ENCODE measurements around the gene YES1. TPM values are rescaled to one million over a fixed set of nuclear protein-coding genes. Genes with fewer than 3 reads are reported as not detected.

Gene YES1
- total RNA-seq, 1 experiment from 2014 or later, result 61.2 TPM

- no peaks in the 10 kb centered on the region for H3K36me3 Mint-ChIP-seq (ENCODE audit: insufficient read depth, unreplicated experiment)
- no peak overlapping the region for H3K27ac Mint-ChIP-seq (ENCODE audit: unreplicated experiment)
- DNase-seq, result no peak
- intact Hi-C loops (cut with micrococcal nuclease; ENCODE audit: unreplicated experiment), result no loop called here
- H3K27me3 Mint-ChIP-seq (ENCODE audit: unreplicated experiment), result peaks cover 13% of the 10 kb centered on the region
- CTCF ChIA-PET, result interaction anchor here (0.7 kb wide), 1 partner anchor 28 kb away, joined by 3 read pairs; no protein-coding TSS in a partner anchor
- H3K4me3 Mint-ChIP-seq (ENCODE audit: low read depth, unreplicated experiment), result no peak overlapping the region
- no TSS peak for BruUV-seq (replicated peaks)
- H3K9me3 Mint-ChIP-seq (ENCODE audit: low read depth, unreplicated experiment), result no peaks in the 10 kb centered on the region
- peaks cover 22% of the 10 kb centered on the region for H3K4me1 Mint-ChIP-seq (ENCODE audit: low read depth, unreplicated experiment)
- no peak for TF ChIP-seq CTCF (IDR thresholded peaks at IDR 0.05; ENCODE audit: unreplicated experiment)
These were observed 22.2 kb upstream of the YES1 start for GRCh38 chr18:834082-834720.

- no peak for TF ChIP-seq CTCF (IDR thresholded peaks at IDR 0.05; ENCODE audit: unreplicated experiment)
These were observed 21.2 kb upstream of the YES1 start for GRCh38 chr18:833197-833596.

GRCh38 chr18:832085-832681 lies 20.1 kb upstream of the YES1 start:
- no peak overlapping the region for H3K27ac Mint-ChIP-seq (ENCODE audit: unreplicated experiment)
- no TSS peak for BruUV-seq (replicated peaks)
- no peaks in the 10 kb centered on the region for H3K9me3 Mint-ChIP-seq (ENCODE audit: low read depth, unreplicated experiment)

More at GRCh38 chr18:833197-833596, 21.2 kb upstream of the YES1 start:
- intact Hi-C loops (cut with micrococcal nuclease; ENCODE audit: unreplicated experiment), result no loop called here
- H3K36me3 Mint-ChIP-seq (ENCODE audit: insufficient read depth, unreplicated experiment), result no peaks in the 10 kb centered on the region
- no peak overlapping the region for H3K4me3 Mint-ChIP-seq (ENCODE audit: low read depth, unreplicated experiment)
- no peak for DNase-seq
- H3K4me1 Mint-ChIP-seq (ENCODE audit: low read depth, unreplicated experiment), result peaks cover 22% of the 10 kb centered on the region
- peak overlapping the region; percentile 10 for H3K27ac Mint-ChIP-seq (ENCODE audit: unreplicated experiment)
- peaks cover 13% of the 10 kb centered on the region for H3K27me3 Mint-ChIP-seq (ENCODE audit: unreplicated experiment)
- no TSS peak for BruUV-seq (replicated peaks)
- H3K9me3 Mint-ChIP-seq (ENCODE audit: low read depth, unreplicated experiment), result no peaks in the 10 kb centered on the region
- CTCF ChIA-PET, result interaction anchor here (0.7 kb wide), 1 partner anchor 555 kb away, joined by 3 read pairs; no protein-coding TSS in a partner anchor

More at GRCh38 chr18:832085-832681, 20.1 kb upstream of the YES1 start:
- DNase-seq, result peak; percentile 23
- TF ChIP-seq CTCF (IDR thresholded peaks at IDR 0.05; ENCODE audit: unreplicated experiment), result no peak
- intact Hi-C loops (cut with micrococcal nuclease; ENCODE audit: unreplicated experiment), result no loop called here
- Mint-ChIP-seq H3K4me3 (ENCODE audit: low read depth, unreplicated experiment) (no peak overlapping the region), H3K36me3 (ENCODE audit: insufficient read depth, unreplicated experiment) (no peaks in the 10 kb centered on the region), H3K4me1 (ENCODE audit: low read depth, unreplicated experiment) (peaks cover 22% of the 10 kb centered on the region), H3K27me3 (ENCODE audit: unreplicated experiment) (peaks cover 13% of the 10 kb centered on the region)
- CTCF ChIA-PET, result interaction anchor here (0.5 to 3.6 kb wide), 6 partner anchors 16 to 429 kb away, joined by 3 to 28 read pairs (median 4); no protein-coding TSS in a partner anchor

Measured in Calu3 (cell line).